Stimulated activated CD8-positive, alpha-beta memory T cell treated with anti-CD3 and anti-CD28 coated beads, Interleukin-4, amount 100 ng/mL, for 1 hour (primary cell): ENCODE results near the gene STOX2.

Experiments
- DNase-seq, 2 donors: peaks; one replicate each; pipeline ENCODE4 v3.0.0-alpha.2; 2020; ENCODE audit warnings: low read depth in 2 of 2, low spot score in 1 of 2

Gene STOX2

GRCh38 chr4:183986291-183986970 is 81.3 kb downstream of the STOX2 start:
- no peak for DNase-seq

GRCh38 chr4:183986971-183987946 is 82.2 kb downstream of the STOX2 start:
- no peak for DNase-seq

- no peak for DNase-seq
Measured at GRCh38 chr4:183987987-183988392, 82.9 kb downstream of the STOX2 start.

GRCh38 chr4:183988874-183989273 is 83.8 kb downstream of the STOX2 start:
- DNase-seq = no peak

GRCh38 chr4:183989461-183989860 is 84.4 kb downstream of the STOX2 start:
- DNase-seq = no peak

GRCh38 chr4:183989931-183990330 is 84.8 kb downstream of the STOX2 start:
- no peak for DNase-seq

GRCh38 chr4:183993676-183994075 is 88.6 kb downstream of the STOX2 start:
- DNase-seq = no peak

GRCh38 chr4:183995570-183995969 is 90.5 kb downstream of the STOX2 start:
- DNase-seq = no peak

GRCh38 chr4:183996868-183997267 is 91.8 kb downstream of the STOX2 start:
- DNase-seq = no peak

GRCh38 chr4:183999435-183999834 is 94.3 kb downstream of the STOX2 start:
- DNase-seq = no peak

- DNase-seq = no peak
Measured at GRCh38 chr4:184000457-184001396, 95.6 kb downstream of the STOX2 start.

GRCh38 chr4:184003433-184003832 is 98.3 kb downstream of the STOX2 start:
- no peak for DNase-seq

GRCh38 chr4:184007891-184008290 is 102.8 kb downstream of the STOX2 start:
- no peak for DNase-seq

- DNase-seq = no peak
Measured at GRCh38 chr4:184010696-184011095, 105.6 kb downstream of the STOX2 start.

GRCh38 chr4:184011826-184012380 is 106.8 kb downstream of the STOX2 start:
- DNase-seq = no peak

GRCh38 chr4:184012937-184013336 is 107.8 kb downstream of the STOX2 start:
- no peak for DNase-seq

- DNase-seq = no peak
Measured at GRCh38 chr4:184014301-184014700, 109.2 kb downstream of the STOX2 start.

- DNase-seq = no peak
Measured at GRCh38 chr4:184016759-184017668, 111.9 kb downstream of the STOX2 start.

- no peak for DNase-seq
Measured at GRCh38 chr4:184019076-184019475, 114.0 kb downstream of the STOX2 start.
